ENCODE results near the gene OR56B1.

OR56B1 gene

DNA sequence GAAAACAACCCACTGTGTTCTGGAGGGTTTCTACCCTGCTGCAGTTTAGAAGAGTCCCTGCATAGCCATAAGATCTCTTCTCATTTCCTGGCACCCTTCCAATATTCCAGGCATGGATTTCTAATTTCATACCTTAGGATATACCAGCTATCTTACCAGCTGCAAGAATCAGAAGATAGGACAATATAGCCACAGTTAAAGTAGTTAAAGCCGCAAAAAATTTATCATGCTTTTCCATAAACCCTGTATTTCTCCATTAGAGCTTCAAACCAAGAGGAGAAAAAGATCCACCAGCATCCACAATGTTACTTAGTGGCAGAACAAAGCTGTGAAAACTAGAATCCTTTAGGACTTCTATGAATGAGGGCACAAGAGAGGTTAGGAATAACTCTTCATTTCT lies 8.6 kb upstream of the OR56B1 start:
- DNase-seq (ENCODE audit: low spot score), result no peak

DNA sequence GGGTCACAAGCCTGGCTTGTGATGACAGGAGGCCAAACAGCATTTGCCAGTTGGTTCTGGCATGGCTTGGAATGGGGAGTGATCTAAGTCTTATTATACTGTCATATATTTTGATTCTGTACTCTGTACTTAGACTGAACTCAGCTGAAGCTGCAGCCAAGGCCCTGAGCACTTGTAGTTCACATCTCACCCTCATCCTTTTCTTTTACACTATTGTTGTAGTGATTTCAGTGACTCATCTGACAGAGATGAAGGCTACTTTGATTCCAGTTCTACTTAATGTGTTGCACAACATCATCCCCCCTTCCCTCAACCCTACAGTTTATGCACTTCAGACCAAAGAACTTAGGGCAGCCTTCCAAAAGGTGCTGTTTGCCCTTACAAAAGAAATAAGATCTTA lies 843 bp downstream of the OR56B1 start:
- no peak for DNase-seq (ENCODE audit: low spot score)

DNA sequence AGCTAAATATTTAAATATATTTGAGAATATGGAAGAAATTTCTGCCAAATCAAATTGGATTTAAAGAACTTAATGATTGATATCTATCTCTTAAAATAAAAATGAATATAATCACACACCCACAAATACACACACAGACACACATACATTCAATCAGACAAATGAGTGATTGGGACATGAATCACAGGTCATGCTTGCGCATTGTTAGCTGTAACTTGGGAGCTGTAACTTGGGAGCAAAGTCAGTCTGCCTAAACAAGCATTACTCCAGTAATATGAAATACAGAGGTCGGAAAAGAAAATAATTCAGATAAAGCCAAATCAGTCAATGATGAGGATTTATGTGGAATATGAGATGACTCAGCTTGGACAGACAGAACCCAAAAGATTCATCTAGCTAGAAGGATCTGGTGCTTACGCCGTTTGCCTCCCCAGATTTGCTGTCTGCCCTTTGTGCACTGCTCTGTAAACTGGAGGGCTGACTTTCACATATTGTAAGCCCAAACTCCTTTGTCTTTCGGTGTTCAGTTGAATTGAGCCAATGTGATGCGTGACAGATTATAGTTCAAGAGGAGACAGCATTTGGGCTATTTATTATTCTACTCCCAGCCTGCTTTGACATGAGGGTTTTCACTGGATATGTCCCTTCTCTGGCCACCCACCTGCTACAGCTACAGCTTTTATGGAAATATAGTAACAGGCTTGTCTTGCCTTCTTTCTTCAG lies 1.6 kb downstream of the OR56B1 start:
- no peak for DNase-seq (ENCODE audit: low spot score)

DNA sequence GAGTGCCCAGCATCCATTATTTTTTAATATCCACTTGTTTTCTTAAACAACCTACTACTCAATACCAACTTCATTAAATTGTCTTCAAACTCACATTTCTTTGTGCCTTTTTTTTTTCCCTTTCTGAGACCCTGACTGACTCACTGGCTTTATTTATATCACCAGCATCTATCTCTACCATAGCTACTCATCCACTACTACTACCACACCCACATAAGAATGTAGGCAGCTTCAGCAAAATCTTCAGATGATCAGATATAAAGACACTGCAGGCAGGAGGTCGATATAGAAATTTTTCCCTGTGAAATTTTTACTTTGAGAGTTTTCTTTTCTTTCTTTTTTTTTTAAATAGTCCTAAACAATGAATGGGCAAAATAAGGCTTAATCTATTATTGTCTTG lies 2.2 kb downstream of the OR56B1 start:
- no peak for DNase-seq (ENCODE audit: low spot score)

DNA sequence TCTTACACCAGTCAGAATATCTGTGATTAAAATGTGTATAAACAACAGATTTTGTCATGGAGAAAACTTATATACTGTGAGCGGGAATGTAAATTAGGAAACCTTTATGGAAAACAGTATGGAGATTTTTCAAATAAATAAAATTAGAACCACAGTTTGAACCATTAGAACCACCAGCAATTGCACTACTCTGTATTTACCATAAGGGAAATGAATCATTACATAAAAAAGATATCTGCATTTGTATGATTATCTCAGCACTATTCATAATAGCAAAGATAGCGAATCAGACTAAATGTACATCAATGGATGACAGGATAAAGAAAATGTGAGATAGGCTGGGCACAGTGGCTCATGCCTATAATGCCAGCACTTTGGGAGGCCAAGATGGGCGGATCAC lies 10.4 kb downstream of the OR56B1 start:
- no peak for DNase-seq (ENCODE audit: low spot score)

DNA sequence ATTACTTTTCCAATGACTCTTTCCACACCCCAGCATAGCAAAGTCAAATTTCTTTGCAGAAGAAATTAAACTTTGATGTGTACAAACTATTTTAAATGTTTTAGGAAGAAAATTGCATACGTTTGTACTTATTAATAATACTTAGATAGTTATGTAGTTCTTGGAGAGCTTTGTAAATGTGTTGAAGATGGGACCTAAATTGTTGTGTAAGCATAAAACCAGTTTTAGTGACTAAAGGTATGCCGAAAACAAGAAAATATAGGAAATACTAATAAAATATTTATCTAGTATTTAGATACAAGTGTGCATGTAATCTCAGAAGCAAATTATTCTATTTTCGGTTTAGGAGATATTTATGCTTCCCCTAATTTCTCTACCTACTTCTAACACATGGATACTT lies 13.6 kb downstream of the OR56B1 start:
- DNase-seq (ENCODE audit: low spot score), result no peak

DNA sequence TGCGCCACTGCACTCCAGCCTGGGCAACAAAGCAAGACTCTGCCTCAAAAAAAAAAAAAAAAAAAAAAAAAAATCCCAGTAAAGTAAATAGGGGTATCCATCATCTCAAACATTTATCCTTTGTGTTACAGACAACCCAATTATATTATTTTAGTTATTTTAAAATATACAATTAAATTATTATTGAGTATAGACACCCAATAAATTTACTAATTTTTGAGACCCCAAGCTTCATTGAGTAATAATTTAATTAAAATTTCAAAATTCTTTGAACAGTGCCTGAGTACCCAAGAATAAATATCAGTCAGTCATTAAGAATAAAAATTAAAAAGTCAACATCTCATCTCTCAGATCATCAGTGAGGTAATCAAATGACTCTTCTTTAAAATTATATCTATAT lies 17.7 kb downstream of the OR56B1 start, which contains the start of gene OR52N4:
TSS of gene OR52N4 (plus strand) at position 301 of the 400 bp plus-strand sequence. CDS start 498 bp downstream, outside the sequence.
- DNase-seq (ENCODE audit: low spot score), result no peak

DNA sequence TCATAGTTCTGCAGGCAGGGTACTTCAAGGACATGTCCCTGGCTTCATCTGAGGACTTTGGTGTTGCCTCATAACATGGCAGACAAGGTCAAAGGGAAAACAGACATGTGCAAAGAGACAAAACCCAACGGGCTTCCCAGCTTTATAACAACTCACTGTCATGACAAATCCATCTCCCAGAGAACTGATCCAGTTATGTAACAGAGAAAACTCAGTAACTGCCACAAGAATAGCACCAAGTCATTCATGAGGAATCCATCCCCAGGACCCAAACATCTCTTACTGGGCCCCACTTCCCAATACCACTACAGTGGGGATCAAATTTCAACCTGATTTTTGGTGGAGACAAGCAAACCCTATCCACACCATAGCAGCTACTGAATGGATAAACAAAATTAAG lies 30.8 kb downstream of the OR56B1 start:
- DNase-seq (ENCODE audit: low spot score), result no peak

DNA sequence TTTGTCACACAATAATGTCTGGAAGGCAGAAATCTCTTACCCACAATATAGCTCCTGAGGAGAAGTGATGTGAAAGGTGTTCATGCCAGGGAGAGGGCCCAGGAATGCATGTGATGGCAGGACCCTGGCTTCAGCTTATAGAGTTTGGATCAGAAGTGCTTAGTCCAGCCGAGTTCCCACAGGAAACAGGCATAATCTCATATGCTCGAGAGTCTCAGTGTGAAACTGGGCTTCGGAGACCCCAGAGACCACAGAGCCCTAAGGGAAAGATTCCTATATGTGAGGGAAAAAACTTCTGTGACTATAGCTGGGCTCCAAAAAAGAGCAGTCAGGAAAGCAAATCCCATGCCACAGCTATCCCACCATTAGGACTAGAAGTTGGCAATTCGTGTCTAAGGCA lies 47.0 kb downstream of the OR56B1 start, which contains the start of gene OR52N5:
TSS of gene OR52N5 (minus strand) at position 101 of the 400 bp plus-strand sequence. CDS start 4,721 bp downstream, outside the sequence.
- DNase-seq (ENCODE audit: low spot score), result no peak

Data from CD4-positive, alpha-beta T cell treated with Interleukin-2 at 100 ng/mL for 4 hours (primary cell).